ENCODE measurements around the gene ENO1. TPM values are rescaled to one million over a fixed set of nuclear protein-coding genes. Genes with fewer than 3 reads are reported as not detected.

Gene ENO1
- total RNA-seq, 2 experiments from 2014 or later, result 2,428 to 2,545 TPM

GRCh38 chr1:8874230-8875201 is 4.0 kb downstream of the ENO1 start:
- peak overlapping the region; percentile 90 for H3K27ac Mint-ChIP-seq

GRCh38 chr1:8873506-8874229 is 4.8 kb downstream of the ENO1 start:
- ATAC-seq (ENCODE audit: low read depth) (peak; percentile 28), DNase-seq (peak; percentile 54)
- Mint-ChIP-seq H3K36me3 (peaks cover 86% of the 10 kb centered on the region), H3K27ac (peak overlapping the region; percentile 90), H3K4me1 (peaks cover 51% of the 10 kb centered on the region), H3K4me3 (peak overlapping the region; percentile 96), H3K27me3 (no peaks in the 10 kb centered on the region), H3K9me3 (no peaks in the 10 kb centered on the region)
- POLR2A ChIA-PET, result interaction anchor here (0.5 to 2.6 kb wide), 13 partner anchors 9 to 269 kb away, joined by 3 to 48 read pairs (median 4); no protein-coding TSS in a partner anchor

More at GRCh38 chr1:8874230-8875201, 4.0 kb downstream of the ENO1 start:
- Mint-ChIP-seq H3K27me3 (no peaks in the 10 kb centered on the region), H3K4me1 (peaks cover 49% of the 10 kb centered on the region), H3K36me3 (peaks cover 81% of the 10 kb centered on the region), H3K9me3 (no peaks in the 10 kb centered on the region), H3K4me3 (peak overlapping the region; percentile 96)
- ATAC-seq (ENCODE audit: low read depth) (no peak), DNase-seq (no peak)
- POLR2A ChIA-PET, result interaction anchor here (0.7 to 2.6 kb wide), 16 partner anchors 10 to 130 kb away, joined by 3 to 48 read pairs (median 4); no protein-coding TSS in a partner anchor

GRCh38 chr1:8873001-8873400 is 5.5 kb downstream of the ENO1 start:
- DNase-seq (no peak), ATAC-seq (ENCODE audit: low read depth) (no peak)
- H3K4me3 Mint-ChIP-seq, result peak overlapping the region; percentile 96
- peak overlapping the region; percentile 90 for H3K27ac Mint-ChIP-seq
- POLR2A ChIA-PET, result interaction anchor here (0.5 to 2.6 kb wide), 10 partner anchors 16 to 269 kb away, joined by 3 to 48 read pairs (median 6); no protein-coding TSS in a partner anchor
- no peaks in the 10 kb centered on the region for H3K27me3 Mint-ChIP-seq
- peaks cover 54% of the 10 kb centered on the region for H3K4me1 Mint-ChIP-seq
- peaks cover 89% of the 10 kb centered on the region for H3K36me3 Mint-ChIP-seq
- H3K9me3 Mint-ChIP-seq, result no peaks in the 10 kb centered on the region

- no peak for ATAC-seq (ENCODE audit: low read depth)
- Mint-ChIP-seq H3K27ac (peak overlapping the region; percentile 90), H3K9me3 (no peaks in the 10 kb centered on the region), H3K4me3 (peak overlapping the region; percentile 96), H3K4me1 (peaks cover 58% of the 10 kb centered on the region), H3K27me3 (no peaks in the 10 kb centered on the region), H3K36me3 (peaks cover 87% of the 10 kb centered on the region)
- POLR2A ChIA-PET, result interaction anchor here (0.7 to 1.6 kb wide), 4 partner anchors 13 to 133 kb away, joined by 3 to 9 read pairs (median 4); no protein-coding TSS in a partner anchor
- no peak for DNase-seq
Observed at GRCh38 chr1:8871965-8872399, 6.5 kb downstream of the ENO1 start.

- Mint-ChIP-seq H3K27ac (peak overlapping the region; percentile 90), H3K9me3 (no peaks in the 10 kb centered on the region), H3K36me3 (peaks cover 88% of the 10 kb centered on the region), H3K4me3 (peak overlapping the region; percentile 96), H3K4me1 (peaks cover 62% of the 10 kb centered on the region), H3K27me3 (no peaks in the 10 kb centered on the region)
- ATAC-seq (ENCODE audit: low read depth) (no peak), DNase-seq (no peak)
- POLR2A ChIA-PET, result interaction anchor here (0.7 to 1.6 kb wide), 3 partner anchors 13 to 134 kb away, joined by 3 to 4 read pairs (median 4); no protein-coding TSS in a partner anchor
Observed at GRCh38 chr1:8871539-8871935, 6.9 kb downstream of the ENO1 start.

- H3K4me1 Mint-ChIP-seq, result peaks cover 65% of the 10 kb centered on the region
- no peaks in the 10 kb centered on the region for H3K27me3 Mint-ChIP-seq
- DNase-seq (no peak), ATAC-seq (ENCODE audit: low read depth) (no peak)
- H3K27ac Mint-ChIP-seq, result peak overlapping the region; percentile 90
- H3K4me3 Mint-ChIP-seq, result peak overlapping the region; percentile 96
- no peaks in the 10 kb centered on the region for H3K9me3 Mint-ChIP-seq
- peaks cover 84% of the 10 kb centered on the region for H3K36me3 Mint-ChIP-seq
- POLR2A ChIA-PET, result interaction anchor here (1.6 kb wide), 1 partner anchor 97 kb away, joined by 4 read pairs; no protein-coding TSS in a partner anchor
Observed at GRCh38 chr1:8870616-8871538, 7.6 kb downstream of the ENO1 start.

- ATAC-seq (ENCODE audit: low read depth) (no peak), DNase-seq (no peak)
- Mint-ChIP-seq H3K27me3 (no peaks in the 10 kb centered on the region), H3K9me3 (no peaks in the 10 kb centered on the region), H3K4me1 (peaks cover 61% of the 10 kb centered on the region), H3K4me3 (peak overlapping the region; percentile 96), H3K27ac (peak overlapping the region; percentile 90), H3K36me3 (peaks cover 77% of the 10 kb centered on the region)
- POLR2A ChIA-PET, result interaction anchor here (1.5 to 1.8 kb wide), 2 partner anchors 8 to 10 kb away, joined by 5 to 9 read pairs; partner anchors contain the start of gene ENO1
Observed at GRCh38 chr1:8870103-8870502, 8.4 kb downstream of the ENO1 start.

- no peaks in the 10 kb centered on the region for H3K9me3 Mint-ChIP-seq
- POLR2A ChIA-PET, result interaction anchor here (1.3 to 3.8 kb wide), 3 partner anchors 9 to 137 kb away, joined by 3 to 22 read pairs (median 3); partner anchors contain the start of gene ENO1
- DNase-seq (no peak), ATAC-seq (ENCODE audit: low read depth) (no peak)
- no peak overlapping the region for H3K4me3 Mint-ChIP-seq
- no peaks in the 10 kb centered on the region for H3K27me3 Mint-ChIP-seq
- peak overlapping the region; percentile 79 for H3K27ac Mint-ChIP-seq
- peaks cover 62% of the 10 kb centered on the region for H3K36me3 Mint-ChIP-seq
- H3K4me1 Mint-ChIP-seq, result peaks cover 53% of the 10 kb centered on the region
Observed at GRCh38 chr1:8867878-8868567, 10.5 kb downstream of the ENO1 start.

- no peak for DNase-seq
- Mint-ChIP-seq H3K4me1 (peaks cover 51% of the 10 kb centered on the region), H3K4me3 (peak overlapping the region; percentile 20), H3K36me3 (peaks cover 60% of the 10 kb centered on the region), H3K27ac (peak overlapping the region; percentile 79), H3K27me3 (no peaks in the 10 kb centered on the region), H3K9me3 (no peaks in the 10 kb centered on the region)
- POLR2A ChIA-PET, result interaction anchor here (0.5 to 3.8 kb wide), 3 partner anchors 8 to 466 kb away, joined by 3 to 22 read pairs (median 3); partner anchors contain the start of gene ENO1
- ATAC-seq (ENCODE audit: low read depth), result no peak
Observed at GRCh38 chr1:8866792-8867415, 11.6 kb downstream of the ENO1 start.

- H3K9me3 Mint-ChIP-seq, result no peaks in the 10 kb centered on the region
- H3K27me3 Mint-ChIP-seq, result no peaks in the 10 kb centered on the region
- peak overlapping the region; percentile 70 for H3K27ac Mint-ChIP-seq
- H3K4me3 Mint-ChIP-seq, result peak overlapping the region; percentile 20
- peaks cover 51% of the 10 kb centered on the region for H3K4me1 Mint-ChIP-seq
- POLR2A ChIA-PET, result interaction anchor here (0.7 to 3.8 kb wide), 4 partner anchors 8 to 120 kb away, joined by 3 to 22 read pairs (median 3); partner anchors contain the start of gene ENO1
- ATAC-seq (ENCODE audit: low read depth) (no peak), DNase-seq (no peak)
- peaks cover 56% of the 10 kb centered on the region for H3K36me3 Mint-ChIP-seq
Observed at GRCh38 chr1:8866173-8866791, 12.2 kb downstream of the ENO1 start.

Data from activated naive CD8-positive, alpha-beta T cell treated with anti-CD3 and anti-CD28 coated beads, Interleukin-2, amount 10 ng/mL, durations not matched to agents 7 days and 5 days (primary cell).